Stimulated activated CD4-positive, alpha-beta T cell treated with anti-CD3 and anti-CD28 coated beads, TNF-alpha, amount 100 ng/mL, for 24 hours (primary cell): ENCODE data around the gene TNNT3.
A peak's percentile ranks its signal among the peaks of the same experiment; 100 is the strongest.

ENCODE experiments used
- DNase-seq, 3 experiments: peaks; one replicate each; pipeline ENCODE4 v3.0.0-alpha.2; 2020; ENCODE audit warnings: low read depth in 3 of 3

TNNT3 gene

DNA sequence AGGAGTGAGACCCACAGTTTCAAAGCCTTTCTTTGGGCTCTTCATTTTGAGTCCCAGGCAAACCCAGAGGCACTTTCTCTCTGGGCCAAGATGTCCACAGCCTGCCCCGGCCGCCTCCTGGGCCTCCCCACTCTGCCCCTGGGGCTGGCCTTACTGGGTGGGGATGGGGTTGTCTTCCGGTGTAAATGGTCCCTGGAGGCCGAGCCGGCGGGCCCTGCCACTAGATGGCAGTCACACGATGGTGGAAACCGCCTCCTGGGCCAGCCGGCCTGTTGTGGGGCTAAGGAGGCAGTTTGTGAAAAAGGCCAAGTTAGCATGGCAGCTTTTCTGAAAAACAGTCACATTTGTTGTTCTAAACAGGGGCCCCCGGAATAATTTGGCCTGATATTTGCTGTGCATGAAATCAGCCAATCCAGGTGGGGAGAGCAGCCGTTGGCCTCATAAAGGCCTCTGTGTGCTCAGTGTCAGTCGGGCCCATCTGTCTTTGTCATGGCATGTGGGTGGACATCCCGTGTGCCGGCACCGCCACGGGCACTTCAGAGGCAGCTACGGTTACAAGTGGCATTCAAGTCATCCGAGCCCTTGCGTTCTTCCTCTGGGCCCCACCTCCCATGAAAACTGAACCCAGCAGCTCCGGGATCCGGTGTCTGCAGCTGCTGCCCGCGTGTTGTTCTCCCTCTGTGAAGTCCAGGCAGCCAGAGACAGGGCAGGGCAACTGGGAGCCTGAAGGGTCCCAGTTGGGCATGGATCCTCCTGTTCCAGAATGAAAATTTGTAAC lies 34.2 kb downstream of the TNNT3 start:
- peak in 1 of 3 experiments; percentile 12 for DNase-seq

DNA sequence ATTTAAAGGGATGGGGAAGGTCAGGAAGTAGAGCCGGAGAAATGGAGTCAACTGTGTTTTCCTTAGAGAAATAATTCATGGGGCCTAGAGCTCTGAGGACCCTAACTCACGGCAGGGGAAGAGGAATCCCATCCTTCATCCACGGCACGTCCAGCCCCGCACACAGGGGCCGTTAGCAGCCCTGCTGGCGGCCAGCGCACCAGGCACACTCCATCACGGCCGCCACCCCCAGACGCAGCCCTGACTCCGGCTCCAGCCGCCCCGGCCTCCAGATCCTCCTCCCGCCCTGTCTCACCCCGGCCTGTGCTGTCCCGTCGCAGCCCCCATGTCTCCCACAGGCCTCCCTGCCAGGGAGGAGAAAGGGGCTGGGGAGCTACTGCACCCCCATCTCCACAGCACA lies 38.9 kb downstream of the TNNT3 start:
- no peak for DNase-seq

DNA sequence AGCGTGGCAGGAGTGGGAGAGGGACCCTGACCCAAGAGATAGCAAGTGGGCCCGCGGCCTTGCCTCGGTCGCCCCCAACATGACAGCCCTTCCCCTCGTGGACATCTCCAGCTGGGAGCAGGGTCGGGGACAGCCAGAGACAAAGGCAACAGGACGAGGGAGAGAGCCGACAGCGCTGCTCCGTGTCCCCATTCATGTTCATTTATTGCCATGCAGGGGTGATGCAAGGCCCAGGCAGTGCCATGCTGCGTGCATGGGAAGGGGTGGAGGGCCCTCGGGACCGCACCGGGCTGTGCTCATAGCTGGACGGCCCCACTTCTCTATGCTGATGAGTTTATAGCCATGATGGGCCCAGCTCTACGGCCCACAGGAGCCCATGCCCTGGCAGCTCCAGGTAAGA lies 40.3 kb downstream of the TNNT3 start:
- no peak for DNase-seq

DNA sequence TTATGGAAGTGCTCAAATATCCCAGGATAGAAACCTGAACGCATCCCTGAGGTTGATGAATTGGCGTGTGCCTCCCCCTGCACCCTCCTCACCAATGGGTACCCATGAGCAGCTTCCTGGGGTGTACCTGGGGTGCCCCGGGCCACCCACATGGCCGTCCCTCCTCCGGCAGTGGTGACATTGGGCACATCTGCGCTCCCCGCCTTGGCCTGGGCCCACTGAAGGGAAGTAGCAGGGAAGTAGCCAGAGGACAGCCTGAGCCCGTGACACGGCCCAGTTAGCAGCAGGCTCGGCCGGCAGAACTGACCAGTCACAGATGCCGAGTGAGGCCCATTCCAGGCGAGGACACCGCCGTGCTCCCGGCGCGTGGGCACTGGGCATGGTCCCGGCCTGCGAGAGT lies 44.4 kb downstream of the TNNT3 start:
- no peak for DNase-seq

DNA sequence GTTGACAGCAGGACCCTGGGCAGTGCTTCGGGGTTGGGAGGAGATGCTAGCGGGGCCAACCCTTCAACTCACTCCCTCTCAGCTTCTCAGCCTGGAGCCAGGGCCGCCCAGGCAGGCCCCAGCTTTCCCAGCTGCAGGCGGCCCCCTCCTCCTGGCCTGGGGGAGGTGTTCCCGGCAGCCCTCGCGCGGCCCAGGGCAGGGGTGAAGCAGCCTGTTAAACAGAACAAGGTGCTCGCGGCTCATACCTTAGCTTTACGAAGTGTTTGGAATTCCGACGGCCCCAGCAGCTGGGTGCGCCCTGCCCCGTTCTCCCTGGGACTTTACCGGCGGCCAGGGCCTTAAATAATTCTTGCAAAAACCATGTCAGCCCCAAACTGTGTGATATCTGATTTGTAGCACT lies 44.8 kb downstream of the TNNT3 start:
- no peak for DNase-seq

DNA sequence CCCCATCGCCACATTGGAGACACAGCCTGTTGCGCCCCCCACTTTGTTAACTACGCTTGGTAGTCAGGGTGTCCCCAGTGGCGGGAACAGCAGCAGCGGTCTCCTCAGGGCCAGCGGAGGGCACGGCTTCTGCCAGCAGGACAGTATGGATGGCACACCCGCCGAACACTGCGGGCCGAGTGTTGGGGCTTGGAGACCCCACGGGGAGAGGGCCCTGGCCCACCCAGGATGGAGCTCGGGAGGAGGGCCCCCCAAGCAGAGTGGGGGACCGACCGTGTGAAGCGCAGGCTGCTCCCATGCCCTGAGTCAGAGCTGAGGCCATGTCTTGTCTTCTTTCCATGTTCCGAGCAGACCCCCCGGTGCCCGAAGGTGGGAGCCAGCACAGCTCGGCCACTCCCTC lies 45.5 kb downstream of the TNNT3 start:
- no peak for DNase-seq

DNA sequence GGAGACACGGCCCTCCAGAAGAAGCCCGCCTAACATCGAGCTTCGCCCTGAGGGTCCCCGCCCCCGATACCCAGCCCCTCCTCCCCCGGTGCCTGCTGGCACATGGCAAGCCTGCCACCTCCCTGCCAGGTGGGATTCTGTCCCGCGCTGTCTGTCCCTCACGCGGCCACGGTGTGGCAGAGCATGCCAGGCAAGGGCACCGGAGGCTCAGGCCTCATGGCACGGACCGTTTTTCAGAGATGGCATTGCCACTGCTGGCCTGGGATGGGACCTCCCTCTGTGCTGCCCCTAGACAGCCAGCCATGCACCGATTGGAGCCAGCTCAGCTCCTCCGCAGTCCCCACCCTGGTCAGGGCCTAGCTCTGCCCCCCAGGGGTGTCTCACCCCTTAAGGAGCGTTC lies 47.0 kb downstream of the TNNT3 start:
- no peak for DNase-seq

DNA sequence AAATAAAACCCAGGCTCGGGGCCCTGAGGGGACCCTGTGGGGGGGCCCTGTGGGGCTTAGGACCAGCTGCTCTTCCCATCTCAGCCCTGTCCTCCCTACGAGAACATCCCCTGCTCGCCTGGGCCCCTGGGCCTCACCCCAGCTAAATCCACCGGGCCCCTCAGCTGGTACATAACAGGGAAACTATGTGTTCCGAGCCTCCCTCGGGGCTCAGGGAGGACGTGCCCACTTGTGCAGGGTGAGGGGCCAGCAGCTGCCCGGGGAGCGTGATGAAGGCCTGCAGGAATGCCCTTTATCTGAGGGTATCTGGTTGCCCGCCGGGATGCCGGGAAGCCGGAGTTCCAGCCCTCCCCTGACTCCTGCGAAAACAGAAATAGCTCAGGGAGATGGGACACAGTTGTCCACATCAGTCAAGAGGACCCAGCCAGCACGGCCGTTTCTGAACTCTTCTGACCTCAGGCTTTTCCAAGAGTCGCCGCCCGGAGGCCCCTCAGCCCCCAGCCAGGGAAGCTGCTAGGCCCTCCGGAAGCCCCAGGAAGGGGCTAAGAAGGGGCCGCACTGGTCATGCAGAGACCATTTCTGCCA lies 48.2 kb downstream of the TNNT3 start:
- no peak for DNase-seq

DNA sequence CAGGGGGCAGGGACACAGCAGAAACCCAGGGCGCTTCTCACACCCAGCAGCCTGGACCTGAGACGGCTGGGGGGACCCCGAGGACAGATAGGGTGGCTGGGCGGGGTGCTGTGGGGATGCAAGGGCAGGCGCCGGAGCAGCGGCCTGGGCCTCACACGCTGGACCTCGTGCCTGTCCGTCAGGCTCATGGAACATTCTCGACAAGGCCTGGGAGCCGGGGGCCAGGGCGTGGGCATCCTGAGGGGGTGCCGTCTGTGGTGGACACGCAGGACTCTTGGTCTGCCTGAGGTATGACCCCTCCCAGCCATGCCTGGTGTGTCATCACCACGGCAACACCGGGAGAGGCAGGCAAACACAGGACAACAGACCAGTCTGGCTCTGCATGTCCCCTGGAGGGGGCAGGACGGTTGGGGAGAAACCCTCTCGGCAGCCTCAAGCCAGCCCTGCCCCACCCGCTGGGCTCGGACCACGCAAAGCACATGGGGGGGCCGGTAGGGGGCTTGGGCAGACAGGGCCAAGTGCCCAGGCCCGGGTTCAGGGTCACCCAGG lies 49.0 kb downstream of the TNNT3 start:
- no peak for DNase-seq

DNA sequence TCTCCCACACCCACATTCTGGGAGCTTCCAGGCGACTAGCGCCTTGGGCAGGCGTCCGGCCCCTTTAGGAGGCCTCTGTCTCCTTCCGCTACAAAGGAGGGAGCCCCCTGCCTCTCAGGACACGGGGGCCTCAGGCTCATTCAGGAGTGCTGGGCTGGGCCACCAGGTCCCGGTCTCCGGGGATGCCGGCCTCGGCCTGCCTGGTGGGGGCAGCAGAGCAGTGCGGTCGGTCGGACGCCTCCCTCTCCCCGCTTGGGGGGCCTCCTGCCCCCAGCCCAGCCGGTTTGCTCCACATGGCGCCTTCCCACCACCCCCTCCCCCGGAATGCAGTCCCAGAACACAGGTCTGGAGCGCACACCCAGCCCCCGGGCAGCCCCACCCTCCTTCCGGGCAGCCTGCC lies 49.5 kb downstream of the TNNT3 start:
- DNase-seq = no peak

DNA sequence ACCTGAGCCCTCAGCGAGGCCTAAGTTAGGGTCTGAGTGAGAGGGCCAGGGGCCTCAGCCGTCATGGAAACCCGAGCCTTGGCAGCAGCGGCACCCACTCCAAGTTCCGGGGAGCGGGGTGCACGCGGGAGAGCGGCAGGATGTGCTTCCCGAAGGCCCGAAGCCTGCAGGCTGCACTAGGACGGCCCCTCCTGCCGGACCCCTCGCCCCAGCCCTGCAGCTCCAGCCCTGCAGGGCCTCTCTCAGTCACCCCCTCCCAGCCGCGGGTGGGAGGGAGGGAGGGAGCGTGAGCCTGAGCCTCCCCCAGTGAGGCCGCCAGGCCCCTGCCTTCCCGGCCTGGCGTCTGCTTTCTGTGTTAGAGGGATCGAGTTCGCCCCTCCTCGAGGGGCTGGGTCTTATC lies 50.3 kb downstream of the TNNT3 start:
- no peak for DNase-seq

DNA sequence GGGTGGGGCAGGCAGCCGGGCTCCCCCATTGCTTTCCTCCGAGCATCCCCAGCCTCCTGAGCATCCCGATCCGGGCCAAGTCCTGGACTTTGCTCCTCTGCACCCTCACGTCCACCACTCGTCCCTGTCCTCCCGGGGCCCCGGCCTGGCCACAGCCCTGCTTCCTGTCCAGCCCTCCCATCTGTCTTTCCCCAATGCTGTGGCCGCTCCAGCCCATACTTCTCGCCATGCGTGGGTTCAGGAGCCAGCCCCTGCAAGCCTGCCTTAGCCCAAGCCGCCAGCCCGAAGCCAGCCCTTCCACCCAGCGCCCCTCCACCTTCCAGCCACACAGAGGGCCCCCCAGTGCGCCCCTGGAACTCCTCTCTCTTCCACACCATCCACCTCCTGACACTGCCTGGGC lies 51.5 kb downstream of the TNNT3 start:
- no peak for DNase-seq

DNA sequence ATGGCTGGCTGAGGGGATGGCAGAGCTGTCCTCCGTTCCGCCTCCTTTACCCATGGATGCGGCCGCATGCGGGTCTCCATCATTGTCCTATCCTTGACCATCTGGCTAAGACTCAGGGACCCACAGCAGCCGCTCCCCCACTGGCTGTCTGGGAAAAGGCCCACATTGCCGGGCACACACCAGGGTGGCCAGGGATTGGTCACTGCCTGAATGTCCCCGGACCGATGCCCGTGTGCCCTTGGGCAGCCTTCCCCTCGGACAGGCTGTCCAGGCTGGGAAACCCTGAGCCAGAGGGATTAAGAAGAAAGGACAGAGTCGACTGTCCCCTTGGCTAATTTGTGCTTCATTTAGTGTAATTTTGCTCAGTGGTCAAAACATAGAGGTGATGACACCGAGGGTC lies 55.7 kb downstream of the TNNT3 start:
- DNase-seq = no peak

DNA sequence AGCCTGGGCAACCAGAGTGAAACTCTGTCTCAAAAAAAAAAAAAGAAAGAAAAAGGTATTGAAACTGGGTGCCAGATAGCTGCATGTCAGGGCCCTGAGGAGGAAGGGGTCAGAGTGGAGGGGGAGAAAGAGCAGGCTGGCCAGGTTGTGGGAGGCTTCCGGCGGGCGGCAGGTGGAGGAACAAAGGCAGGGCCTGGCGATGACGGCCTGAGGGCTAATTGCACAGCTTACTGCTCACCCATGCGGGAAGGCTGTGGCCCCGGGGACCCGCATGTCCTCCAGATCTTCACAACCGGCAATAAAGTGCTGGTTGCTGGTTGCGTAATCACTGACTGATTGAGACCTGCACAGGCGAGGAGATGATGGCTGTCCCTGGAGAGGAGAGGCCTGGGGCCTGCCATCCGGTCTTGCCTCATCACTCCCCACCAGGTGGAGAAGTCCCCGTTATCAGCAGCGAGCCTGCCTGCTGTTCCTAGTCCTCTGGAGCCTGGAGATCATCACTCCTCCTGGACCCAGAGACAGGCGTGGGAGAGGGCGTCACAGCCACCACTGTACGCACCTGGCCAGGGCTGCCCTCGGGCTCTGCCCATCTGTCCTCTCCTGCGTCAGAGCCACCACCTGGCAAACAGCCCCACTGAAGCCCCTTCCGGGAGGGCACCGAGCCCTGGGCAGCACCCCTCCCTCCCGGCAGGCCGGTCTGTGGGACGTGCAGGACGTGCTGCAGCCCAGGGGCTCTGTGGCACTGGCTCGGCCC lies 59.4 kb downstream of the TNNT3 start:
- DNase-seq = no peak

DNA sequence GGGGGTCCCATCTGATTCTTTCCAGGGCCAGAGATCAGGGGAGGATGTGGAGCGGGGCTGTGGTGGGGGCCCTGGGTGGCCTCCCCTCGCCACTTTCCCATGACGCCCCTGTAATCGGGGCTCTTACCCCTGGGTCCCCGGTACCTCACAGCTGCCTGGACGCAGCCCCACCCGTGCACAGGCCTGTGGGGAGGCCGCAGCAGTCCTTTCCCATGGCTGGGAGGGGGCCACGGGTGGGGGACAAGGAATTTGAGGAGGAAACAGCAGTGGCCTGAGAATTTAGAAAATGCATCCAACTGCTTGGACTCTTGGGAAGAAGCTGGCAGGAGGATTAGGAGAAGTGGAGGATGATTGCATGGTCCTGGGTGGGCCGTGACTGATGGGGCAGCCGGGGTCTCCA lies 60.1 kb downstream of the TNNT3 start:
- no peak for DNase-seq

DNA sequence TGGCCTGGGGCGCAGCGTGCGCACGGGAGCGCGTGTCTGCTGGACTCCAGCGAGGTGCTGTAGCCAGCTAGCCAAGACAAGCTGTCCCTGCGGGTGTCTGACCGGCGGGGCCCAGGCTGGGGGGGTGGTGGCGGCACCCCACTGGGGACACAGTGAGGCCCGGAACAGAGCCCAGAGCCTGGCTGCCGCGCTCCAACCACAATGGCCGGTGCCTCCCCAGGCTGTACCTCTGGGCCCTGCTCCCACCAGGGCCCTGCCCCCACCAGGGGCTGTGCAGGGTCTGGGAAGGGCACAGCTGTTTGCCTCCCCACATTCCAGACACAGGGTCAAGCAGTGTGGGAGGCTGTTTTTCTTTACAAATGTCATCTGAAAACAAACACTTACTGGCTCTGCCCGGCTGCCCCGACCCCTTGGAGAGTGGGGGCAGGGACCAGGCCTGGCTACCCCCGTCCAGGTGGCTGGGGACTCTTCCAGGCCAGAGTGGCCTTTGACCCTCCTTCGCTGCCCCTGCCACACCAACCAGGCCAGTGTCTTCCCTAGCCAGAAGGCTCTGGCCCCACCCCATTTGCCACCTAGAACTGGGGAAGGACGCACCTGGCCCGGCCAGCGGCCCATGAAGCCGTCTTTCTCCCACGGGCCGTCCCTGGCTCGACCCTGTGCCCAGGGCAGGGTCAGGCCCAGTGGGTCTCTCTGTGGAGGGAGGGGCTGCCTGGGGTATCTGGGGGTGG lies 63.5 kb downstream of the TNNT3 start:
- DNase-seq = no peak

DNA sequence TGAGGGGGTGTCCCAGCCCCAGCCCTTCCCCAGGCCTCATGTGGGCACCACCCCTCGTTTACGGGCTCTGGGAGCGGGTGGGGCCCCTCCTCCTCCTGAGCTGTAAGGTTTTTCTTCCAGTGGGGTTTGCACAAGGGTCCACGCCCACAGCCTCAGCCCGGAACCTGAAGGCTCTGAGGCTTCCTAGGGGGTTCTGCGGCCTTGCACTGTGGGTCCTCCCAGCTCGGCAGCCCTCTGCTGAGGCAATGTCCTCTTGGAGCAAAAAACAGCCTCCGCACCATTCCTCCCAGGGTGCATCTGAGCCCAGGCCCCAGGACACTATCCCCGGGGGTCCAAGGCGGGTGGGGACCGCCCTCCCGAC lies 64.1 kb downstream of the TNNT3 start:
- DNase-seq = no peak

DNA sequence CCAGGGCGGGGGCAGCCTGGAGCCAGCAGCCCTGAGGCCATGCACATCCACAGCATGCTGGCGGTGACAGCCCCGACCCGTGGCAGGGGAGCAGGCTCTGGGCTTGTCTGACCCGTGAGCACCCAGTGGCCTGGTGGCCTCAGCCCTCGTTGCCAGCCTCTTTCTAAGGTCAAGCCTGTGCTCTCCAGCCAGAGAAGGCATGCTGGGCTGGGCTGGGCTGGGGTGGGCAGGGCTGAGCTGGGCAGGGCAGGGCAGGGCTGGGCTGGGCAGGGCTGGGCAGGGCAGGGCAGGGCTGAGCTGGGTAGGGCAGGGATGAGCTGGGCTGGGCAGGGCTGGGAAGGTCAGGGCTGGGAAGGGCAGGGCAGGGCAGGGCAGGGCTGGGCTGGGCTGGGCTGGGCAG lies 67.5 kb downstream of the TNNT3 start:
- DNase-seq = no peak

DNA sequence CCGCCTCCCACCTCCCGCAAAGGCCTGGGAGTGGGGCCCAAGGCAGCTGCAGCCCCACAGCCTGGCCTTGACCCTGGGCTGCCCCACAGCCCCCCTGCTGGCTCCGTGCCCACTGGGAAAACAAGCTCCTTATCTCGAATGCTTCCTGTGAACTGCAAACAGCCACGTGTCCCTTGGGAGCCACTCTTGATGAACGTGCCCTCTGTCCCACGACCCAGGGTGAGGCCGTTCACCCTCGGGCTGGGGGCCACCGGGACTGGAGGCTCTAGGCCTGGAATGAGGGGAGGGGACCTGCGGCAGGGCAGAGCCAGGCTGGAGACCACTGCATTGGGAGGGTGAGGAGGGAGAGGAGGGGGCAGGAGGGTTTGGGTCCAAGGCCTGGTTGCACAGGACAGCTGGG lies 68.7 kb downstream of the TNNT3 start:
- no peak for DNase-seq
